D341Med (cell line): ENCODE data around the gene CDK17.

ENCODE experiments used
- DNase-seq: peaks from one replicate; pipeline ENCODE4 v3.0.0; 2012; ENCODE audit warnings: low spot score

Gene CDK17

GRCh38 chr12:96237465-96238077 lies 162.7 kb downstream of the CDK17 start:
- no peak for DNase-seq

- no peak for DNase-seq
Measured at GRCh38 chr12:96237035-96237434, 163.2 kb downstream of the CDK17 start.

GRCh38 chr12:96236221-96236822 lies 163.9 kb downstream of the CDK17 start:
- no peak for DNase-seq

- DNase-seq, result no peak
Measured at GRCh38 chr12:96235484-96235826, 164.8 kb downstream of the CDK17 start.

GRCh38 chr12:96234591-96235483 lies 165.4 kb downstream of the CDK17 start:
- DNase-seq, result no peak

GRCh38 chr12:96233939-96234461 lies 166.2 kb downstream of the CDK17 start:
- DNase-seq, result no peak

GRCh38 chr12:96233168-96233567 lies 167.1 kb downstream of the CDK17 start:
- no peak for DNase-seq

GRCh38 chr12:96230646-96231045 lies 169.6 kb downstream of the CDK17 start:
- DNase-seq, result no peak

- no peak for DNase-seq
Measured at GRCh38 chr12:96228566-96229248, 171.5 kb downstream of the CDK17 start.
